ENCODE results near the gene HAS3. TPM values are rescaled to one million over a fixed set of nuclear protein-coding genes. Genes with fewer than 3 reads are reported as not detected.

HAS3 gene
- total RNA-seq, 2 experiments from 2014 or later, result 1.2 to 1.6 TPM

GRCh38 chr16:69107316-69107962 is 2.0 kb downstream of the HAS3 start:
- ATAC-seq (ENCODE audit: low read depth) (no peak), DNase-seq (peak; percentile 41)
- peaks cover 23% of the 10 kb centered on the region for H3K27me3 Mint-ChIP-seq
- POLR2A ChIA-PET, result no interaction called here
- H3K4me1 Mint-ChIP-seq, result peaks cover 15% of the 10 kb centered on the region
- H3K9me3 Mint-ChIP-seq, result no peaks in the 10 kb centered on the region
- no peak overlapping the region for H3K27ac Mint-ChIP-seq
- peak overlapping the region; percentile 35 for H3K4me3 Mint-ChIP-seq
- H3K36me3 Mint-ChIP-seq, result peaks cover 5% of the 10 kb centered on the region

GRCh38 chr16:69108064-69108904 is 2.8 kb downstream of the HAS3 start:
- H3K4me1 Mint-ChIP-seq, result peaks cover 16% of the 10 kb centered on the region
- ATAC-seq (ENCODE audit: low read depth), result no peak
- peaks cover 5% of the 10 kb centered on the region for H3K36me3 Mint-ChIP-seq
- no peak overlapping the region for H3K27ac Mint-ChIP-seq
- no peaks in the 10 kb centered on the region for H3K9me3 Mint-ChIP-seq
- peaks cover 19% of the 10 kb centered on the region for H3K27me3 Mint-ChIP-seq
- POLR2A ChIA-PET, result no interaction called here
- no peak for DNase-seq
- peak overlapping the region; percentile 25 for H3K4me3 Mint-ChIP-seq

- DNase-seq (no peak), ATAC-seq (ENCODE audit: low read depth) (no peak)
- H3K27me3 Mint-ChIP-seq, result peaks cover 19% of the 10 kb centered on the region
- no peaks in the 10 kb centered on the region for H3K9me3 Mint-ChIP-seq
- peaks cover 5% of the 10 kb centered on the region for H3K36me3 Mint-ChIP-seq
- POLR2A ChIA-PET, result no interaction called here
- no peak overlapping the region for H3K27ac Mint-ChIP-seq
- peaks cover 16% of the 10 kb centered on the region for H3K4me1 Mint-ChIP-seq
- no peak overlapping the region for H3K4me3 Mint-ChIP-seq
Measured at GRCh38 chr16:69108905-69109252, 3.4 kb downstream of the HAS3 start.

DNA sequence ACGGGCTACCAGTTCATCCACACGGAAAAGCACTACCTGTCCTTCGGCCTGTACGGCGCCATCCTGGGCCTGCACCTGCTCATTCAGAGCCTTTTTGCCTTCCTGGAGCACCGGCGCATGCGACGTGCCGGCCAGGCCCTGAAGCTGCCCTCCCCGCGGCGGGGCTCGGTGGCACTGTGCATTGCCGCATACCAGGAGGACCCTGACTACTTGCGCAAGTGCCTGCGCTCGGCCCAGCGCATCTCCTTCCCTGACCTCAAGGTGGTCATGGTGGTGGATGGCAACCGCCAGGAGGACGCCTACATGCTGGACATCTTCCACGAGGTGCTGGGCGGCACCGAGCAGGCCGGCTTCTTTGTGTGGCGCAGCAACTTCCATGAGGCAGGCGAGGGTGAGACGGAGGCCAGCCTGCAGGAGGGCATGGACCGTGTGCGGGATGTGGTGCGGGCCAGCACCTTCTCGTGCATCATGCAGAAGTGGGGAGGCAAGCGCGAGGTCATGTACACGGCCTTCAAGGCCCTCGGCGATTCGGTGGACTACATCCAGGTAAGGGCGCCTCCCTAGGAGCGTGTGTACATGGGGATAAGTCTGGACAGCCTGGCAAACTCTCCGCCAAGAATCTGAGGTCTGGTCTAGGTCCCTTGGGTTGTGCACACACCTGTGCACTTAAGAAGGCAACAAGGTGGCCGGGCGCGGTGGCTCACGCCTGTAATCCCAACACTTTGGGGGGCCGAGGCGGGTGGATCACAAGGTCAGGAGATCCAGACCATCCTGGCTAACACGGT is 4.2 kb downstream of the HAS3 start:
- POLR2A ChIA-PET, result no interaction called here
- ATAC-seq (ENCODE audit: low read depth), result no peak

DNA sequence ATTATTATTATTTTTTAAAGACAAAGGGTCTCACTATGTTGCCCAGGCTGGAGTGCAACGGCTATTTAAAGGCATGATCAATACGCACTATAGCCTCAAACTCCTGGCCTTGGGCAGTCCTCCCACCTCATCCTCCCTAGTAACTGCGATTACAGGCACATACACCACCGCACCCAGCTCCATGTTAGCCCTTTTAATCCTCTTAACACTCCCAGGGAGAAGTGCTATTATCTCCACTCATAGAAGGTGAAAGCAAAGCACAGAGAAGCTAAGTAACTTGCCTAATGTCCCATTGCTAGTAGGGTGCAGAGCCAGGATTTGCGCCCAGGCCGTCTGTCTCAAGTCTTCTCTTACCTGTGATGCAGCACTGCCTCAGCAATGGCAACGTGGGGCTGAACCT is 5.0 kb downstream of the HAS3 start:
- peaks cover 14% of the 10 kb centered on the region for H3K4me1 Mint-ChIP-seq
- POLR2A ChIA-PET, result no interaction called here
- H3K4me3 Mint-ChIP-seq, result no peak overlapping the region
- peaks cover 11% of the 10 kb centered on the region for H3K27me3 Mint-ChIP-seq
- peaks cover 5% of the 10 kb centered on the region for H3K36me3 Mint-ChIP-seq
- H3K9me3 Mint-ChIP-seq, result no peaks in the 10 kb centered on the region
- no peak overlapping the region for H3K27ac Mint-ChIP-seq
- DNase-seq (no peak), ATAC-seq (ENCODE audit: low read depth) (no peak)

More for the DNA sequence above, 4.2 kb downstream of the HAS3 start:
- no peak for DNase-seq
- H3K27ac Mint-ChIP-seq, result no peak overlapping the region
- H3K36me3 Mint-ChIP-seq, result peaks cover 5% of the 10 kb centered on the region
- no peak overlapping the region for H3K4me3 Mint-ChIP-seq
- no peaks in the 10 kb centered on the region for H3K9me3 Mint-ChIP-seq
- H3K4me1 Mint-ChIP-seq, result peaks cover 16% of the 10 kb centered on the region
- peaks cover 15% of the 10 kb centered on the region for H3K27me3 Mint-ChIP-seq

DNA sequence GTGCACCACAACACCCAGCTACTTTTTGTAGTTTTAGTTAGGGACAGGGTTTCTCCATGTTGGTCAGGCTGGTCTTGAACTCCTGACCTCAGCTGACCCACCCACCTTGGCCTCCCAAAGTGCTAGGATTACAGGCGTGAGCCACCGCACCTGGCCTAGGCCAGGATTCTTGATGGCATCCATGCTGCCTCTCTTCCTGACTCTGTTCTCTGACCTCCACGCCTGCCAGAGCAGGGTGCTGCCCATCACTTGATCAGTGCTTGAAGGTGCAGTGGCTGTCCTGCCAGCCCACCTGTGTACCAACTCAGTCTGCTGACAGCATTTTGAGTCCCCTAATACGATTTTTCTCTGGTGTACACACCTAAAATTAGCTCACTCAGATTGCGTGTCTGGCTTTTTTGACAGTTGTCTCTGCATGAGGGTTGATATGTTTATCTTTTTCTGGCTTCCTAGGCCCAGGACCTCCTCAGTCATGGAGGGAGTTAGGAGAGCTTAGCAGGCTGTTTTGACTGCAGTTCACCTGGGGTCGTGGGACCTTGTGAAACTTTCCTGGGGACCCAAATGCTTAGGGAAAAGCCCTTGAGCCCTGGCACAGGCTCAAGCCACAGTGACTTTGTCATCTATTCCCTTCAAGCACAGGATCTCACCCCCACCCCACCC is 5.9 kb downstream of the HAS3 start:
- H3K36me3 Mint-ChIP-seq, result peaks cover 5% of the 10 kb centered on the region
- no peak overlapping the region for H3K4me3 Mint-ChIP-seq
- H3K4me1 Mint-ChIP-seq, result peaks cover 11% of the 10 kb centered on the region
- no peak for DNase-seq
- no peak overlapping the region for H3K27ac Mint-ChIP-seq
- POLR2A ChIA-PET, result no interaction called here
- peaks cover 9% of the 10 kb centered on the region for H3K27me3 Mint-ChIP-seq
- H3K9me3 Mint-ChIP-seq, result no peaks in the 10 kb centered on the region
- no peak for ATAC-seq (ENCODE audit: low read depth)

DNA sequence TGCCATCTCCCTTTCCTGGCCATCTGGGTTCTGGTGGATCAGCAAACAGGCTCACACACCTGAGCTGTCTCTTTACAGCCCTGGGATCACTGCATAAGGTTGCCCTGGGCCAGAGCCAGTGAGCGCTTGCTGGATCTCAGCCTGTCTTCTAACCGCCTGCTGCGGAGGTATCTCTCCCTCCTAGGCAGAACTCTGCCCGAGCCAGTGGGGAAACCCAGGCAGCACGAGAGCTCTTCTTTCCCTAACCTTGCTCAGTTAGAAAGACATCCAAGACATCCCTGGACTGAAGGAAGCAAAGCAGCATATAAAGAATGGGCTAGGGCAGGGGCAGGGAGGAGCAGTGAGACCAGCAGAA is 6.4 kb downstream of the HAS3 start:
- peaks cover 7% of the 10 kb centered on the region for H3K27me3 Mint-ChIP-seq
- H3K36me3 Mint-ChIP-seq, result peaks cover 5% of the 10 kb centered on the region
- H3K4me3 Mint-ChIP-seq, result no peak overlapping the region
- POLR2A ChIA-PET, result no interaction called here
- DNase-seq (no peak), ATAC-seq (ENCODE audit: low read depth) (no peak)
- H3K27ac Mint-ChIP-seq, result no peak overlapping the region
- peaks cover 12% of the 10 kb centered on the region for H3K4me1 Mint-ChIP-seq
- H3K9me3 Mint-ChIP-seq, result no peaks in the 10 kb centered on the region

GRCh38 chr16:69112285-69113129 is 7.1 kb downstream of the HAS3 start:
- H3K4me3 Mint-ChIP-seq, result no peak overlapping the region
- H3K27me3 Mint-ChIP-seq, result peaks cover 2% of the 10 kb centered on the region
- peak; percentile 63 for DNase-seq
- H3K9me3 Mint-ChIP-seq, result no peaks in the 10 kb centered on the region
- no peak overlapping the region for H3K27ac Mint-ChIP-seq
- POLR2A ChIA-PET, result no interaction called here
- H3K4me1 Mint-ChIP-seq, result peaks cover 10% of the 10 kb centered on the region
- ATAC-seq (ENCODE audit: low read depth), result peak; percentile 65
- peaks cover 5% of the 10 kb centered on the region for H3K36me3 Mint-ChIP-seq

DNA sequence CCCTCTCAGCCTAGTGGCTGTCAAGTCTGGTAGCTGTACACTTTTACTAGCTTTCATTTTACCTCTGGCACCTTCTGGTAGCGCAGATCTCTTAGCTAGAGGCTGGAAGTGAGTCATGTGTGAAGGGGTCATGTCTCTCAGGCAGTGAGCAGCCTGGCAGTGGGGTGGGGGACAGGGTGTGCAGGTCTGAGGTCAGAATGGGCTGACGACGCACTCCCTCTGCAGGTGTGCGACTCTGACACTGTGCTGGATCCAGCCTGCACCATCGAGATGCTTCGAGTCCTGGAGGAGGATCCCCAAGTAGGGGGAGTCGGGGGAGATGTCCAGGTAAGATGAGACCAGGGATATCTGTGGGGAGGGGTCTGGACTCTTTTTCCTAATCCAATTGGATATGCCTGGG is 7.8 kb downstream of the HAS3 start:
- H3K36me3 Mint-ChIP-seq, result peaks cover 10% of the 10 kb centered on the region
- H3K4me3 Mint-ChIP-seq, result no peak overlapping the region
- H3K4me1 Mint-ChIP-seq, result peaks cover 7% of the 10 kb centered on the region
- ATAC-seq (ENCODE audit: low read depth), result no peak
- POLR2A ChIA-PET, result no interaction called here
- H3K9me3 Mint-ChIP-seq, result no peaks in the 10 kb centered on the region
- peak; percentile 27 for DNase-seq
- peaks cover under 1% of the 10 kb centered on the region for H3K27me3 Mint-ChIP-seq
- no peak overlapping the region for H3K27ac Mint-ChIP-seq

DNA sequence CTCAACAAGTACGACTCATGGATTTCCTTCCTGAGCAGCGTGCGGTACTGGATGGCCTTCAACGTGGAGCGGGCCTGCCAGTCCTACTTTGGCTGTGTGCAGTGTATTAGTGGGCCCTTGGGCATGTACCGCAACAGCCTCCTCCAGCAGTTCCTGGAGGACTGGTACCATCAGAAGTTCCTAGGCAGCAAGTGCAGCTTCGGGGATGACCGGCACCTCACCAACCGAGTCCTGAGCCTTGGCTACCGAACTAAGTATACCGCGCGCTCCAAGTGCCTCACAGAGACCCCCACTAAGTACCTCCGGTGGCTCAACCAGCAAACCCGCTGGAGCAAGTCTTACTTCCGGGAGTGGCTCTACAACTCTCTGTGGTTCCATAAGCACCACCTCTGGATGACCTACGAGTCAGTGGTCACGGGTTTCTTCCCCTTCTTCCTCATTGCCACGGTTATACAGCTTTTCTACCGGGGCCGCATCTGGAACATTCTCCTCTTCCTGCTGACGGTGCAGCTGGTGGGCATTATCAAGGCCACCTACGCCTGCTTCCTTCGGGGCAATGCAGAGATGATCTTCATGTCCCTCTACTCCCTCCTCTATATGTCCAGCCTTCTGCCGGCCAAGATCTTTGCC is 9.0 kb downstream of the HAS3 start:
- no peaks in the 10 kb centered on the region for H3K9me3 Mint-ChIP-seq
- H3K36me3 Mint-ChIP-seq, result peaks cover 22% of the 10 kb centered on the region
- ATAC-seq (ENCODE audit: low read depth) (no peak), DNase-seq (no peak)
- no peak overlapping the region for H3K4me3 Mint-ChIP-seq
- POLR2A ChIA-PET, result no interaction called here
- H3K27ac Mint-ChIP-seq, result no peak overlapping the region
- H3K4me1 Mint-ChIP-seq, result peaks cover 7% of the 10 kb centered on the region
- H3K27me3 Mint-ChIP-seq, result no peaks in the 10 kb centered on the region

DNA sequence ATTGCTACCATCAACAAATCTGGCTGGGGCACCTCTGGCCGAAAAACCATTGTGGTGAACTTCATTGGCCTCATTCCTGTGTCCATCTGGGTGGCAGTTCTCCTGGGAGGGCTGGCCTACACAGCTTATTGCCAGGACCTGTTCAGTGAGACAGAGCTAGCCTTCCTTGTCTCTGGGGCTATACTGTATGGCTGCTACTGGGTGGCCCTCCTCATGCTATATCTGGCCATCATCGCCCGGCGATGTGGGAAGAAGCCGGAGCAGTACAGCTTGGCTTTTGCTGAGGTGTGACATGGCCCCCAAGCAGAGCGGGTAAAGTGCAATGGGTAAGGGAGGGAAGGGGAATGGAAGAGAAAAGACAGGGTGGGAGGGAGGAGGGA is 9.5 kb downstream of the HAS3 start:
- Mint-ChIP-seq H3K4me1 (peaks cover 7% of the 10 kb centered on the region), H3K4me3 (no peak overlapping the region), H3K9me3 (no peaks in the 10 kb centered on the region), H3K27me3 (no peaks in the 10 kb centered on the region), H3K27ac (no peak overlapping the region), H3K36me3 (peaks cover 19% of the 10 kb centered on the region)
- POLR2A ChIA-PET, result no interaction called here
- ATAC-seq (ENCODE audit: low read depth) (no peak), DNase-seq (peak; percentile 13)

DNA sequence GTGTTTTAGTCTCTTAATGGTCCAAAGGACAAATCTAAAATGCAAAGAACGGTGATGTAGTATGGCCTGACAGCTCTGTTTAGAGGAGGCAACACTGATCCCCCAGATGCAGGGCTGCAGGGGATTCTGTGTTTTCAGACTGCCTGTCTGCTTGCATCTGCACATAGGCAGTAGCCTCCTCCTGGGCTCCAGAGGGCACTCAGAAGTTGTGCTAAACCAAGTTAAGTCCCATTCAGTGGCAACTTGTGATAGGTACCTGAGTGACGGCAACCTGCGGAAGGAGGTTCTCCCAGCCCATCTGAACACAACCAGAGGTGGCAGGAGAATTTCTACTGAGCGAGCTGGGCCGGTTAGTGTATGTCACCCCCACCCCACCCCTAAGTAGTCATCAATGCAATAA is 9.9 kb downstream of the HAS3 start:
- H3K36me3 Mint-ChIP-seq, result peaks cover 20% of the 10 kb centered on the region
- no peaks in the 10 kb centered on the region for H3K9me3 Mint-ChIP-seq
- H3K27me3 Mint-ChIP-seq, result no peaks in the 10 kb centered on the region
- no peak overlapping the region for H3K27ac Mint-ChIP-seq
- POLR2A ChIA-PET, result interaction anchor here (1.0 kb wide), 1 partner anchor 10 kb away, joined by 3 read pairs; the partner anchor contains the start of gene HAS3
- peak; percentile 11 for DNase-seq
- peaks cover 7% of the 10 kb centered on the region for H3K4me1 Mint-ChIP-seq
- ATAC-seq (ENCODE audit: low read depth), result no peak
- no peak overlapping the region for H3K4me3 Mint-ChIP-seq
